Loucy (cell line): Measurements from ENCODE around the gene PTGFRN.

Source experiments
- H2AFZ ChIP-seq: fragments of 200-600 bp; sonication (generic); 2 replicates; pipeline ENCODE4 v1.6.0; 2016; ENCODE audit warnings: antibody characterized with exemption, mild to moderate bottlenecking, low read length, moderate library complexity
- H3F3A ChIP-seq: fragments of 200-600 bp; 2 replicates; pipeline ENCODE4 v1.6.0; 2016; ENCODE audit warnings: antibody characterized with exemption, low read depth, mild to moderate bottlenecking
- H3K27me3 ChIP-seq: fragments of 200-600 bp; sonication (generic); 2 replicates; pipeline ENCODE4 v1.6.1; 2014; ENCODE audit warnings: low read length, mild to moderate bottlenecking; ENCODE audit not compliant: insufficient read depth, poor library complexity, severe bottlenecking
- H3K36me3 ChIP-seq: fragments of 200-600 bp; sonication (generic); 2 replicates; pipeline ENCODE4 v1.6.1; 2016; ENCODE audit warnings: low read length; ENCODE audit not compliant: insufficient read depth
- H3K4me1 ChIP-seq: fragments of 200-600 bp; sonication (generic); 2 replicates; pipeline ENCODE4 v1.5.1; 2014; ENCODE audit warnings: low read length, mild to moderate bottlenecking; ENCODE audit not compliant: insufficient read depth, poor library complexity, severe bottlenecking
- H3K4me2 ChIP-seq: fragments of 200-600 bp; sonication (generic); 2 replicates; pipeline ENCODE4 v1.6.0; 2014; ENCODE audit warnings: antibody characterized with exemption, low read length, low read depth, mild to moderate bottlenecking; ENCODE audit not compliant: poor library complexity, severe bottlenecking
- H3K4me3 ChIP-seq: fragments of 200-600 bp; sonication (generic); 2 replicates; pipeline ENCODE4 v1.5.1; 2014; ENCODE audit warnings: low read length, mild to moderate bottlenecking, mixed read lengths; ENCODE audit not compliant: poor library complexity, severe bottlenecking
- H3K79me2 ChIP-seq: fragments of 200-600 bp; sonication (generic); 2 replicates; pipeline ENCODE4 v1.6.1; 2014; ENCODE audit warnings: low read length; ENCODE audit not compliant: insufficient read depth
- H3K9ac ChIP-seq: fragments of 200-600 bp; sonication (generic); 2 replicates; pipeline ENCODE4 v1.6.0; 2014; ENCODE audit warnings: mild to moderate bottlenecking, low read depth, low read length, moderate library complexity; ENCODE audit not compliant: poor library complexity, severe bottlenecking
- H3K9me2 ChIP-seq: fragments of 200-600 bp; sonication (generic); replicated peaks from 2 replicates; pipeline ENCODE4 v1.6.1; 2016; ENCODE audit warnings: low read depth, low read length, mixed read lengths
- H3K9me3 ChIP-seq: fragments of 200-600 bp; sonication (generic); 2 replicates; pipeline ENCODE4 v1.6.1; 2014; ENCODE audit warnings: mild to moderate bottlenecking, antibody characterized with exemption, low read length, low read depth; ENCODE audit not compliant: insufficient read depth
- H4K20me1 ChIP-seq: fragments of 200-600 bp; sonication (generic); 2 replicates; pipeline ENCODE4 v1.6.0; 2014; ENCODE audit warnings: antibody characterized with exemption, low read length, mild to moderate bottlenecking; ENCODE audit not compliant: insufficient read depth, poor library complexity, severe bottlenecking
- EZH2phosphoT487 ChIP-seq: fragments of 200-600 bp; IDR thresholded peaks from 2 replicates; pipeline ENCODE4 v1.6.1; 2018; ENCODE audit warnings: antibody characterized with exemption, mild to moderate bottlenecking, moderate library complexity, borderline replicate concordance
- TF ChIP-seq, protein P1 (sequence below): fragments of 200-600 bp; sonication (generic); conservative IDR thresholded peaks from 2 replicates; pipeline ENCODE4 v1.5.1; 2014; ENCODE audit warnings: mild to moderate bottlenecking, antibody characterized with exemption, low read length

PTGFRN gene

DNA sequence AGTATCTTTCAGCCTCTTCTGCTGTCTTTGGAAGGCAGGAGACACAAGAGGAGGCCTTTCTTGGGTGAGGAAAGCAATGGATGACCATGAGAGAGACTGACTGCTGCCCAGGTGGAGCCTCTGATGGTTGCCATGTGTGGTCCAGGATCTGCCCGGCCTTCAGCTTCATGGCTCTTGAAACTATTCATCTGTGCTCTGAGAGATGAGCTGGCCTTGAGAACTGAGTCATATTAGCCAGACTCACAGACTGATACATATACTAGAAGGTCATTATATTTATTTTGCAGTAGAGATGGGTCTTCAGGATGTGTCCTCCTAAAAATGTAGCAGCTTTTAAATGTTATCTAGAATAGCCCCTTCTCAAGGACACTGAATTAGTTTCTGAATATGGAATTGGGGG is 33.7 kb downstream of the PTGFRN start:
- H3F3A ChIP-seq, result no peaks in the 10 kb centered on the region
- H3K9me3 ChIP-seq, result no peaks in the 10 kb centered on the region
- H3K4me1 ChIP-seq, result no peaks in the 10 kb centered on the region
- TF ChIP-seq, protein P1, sequence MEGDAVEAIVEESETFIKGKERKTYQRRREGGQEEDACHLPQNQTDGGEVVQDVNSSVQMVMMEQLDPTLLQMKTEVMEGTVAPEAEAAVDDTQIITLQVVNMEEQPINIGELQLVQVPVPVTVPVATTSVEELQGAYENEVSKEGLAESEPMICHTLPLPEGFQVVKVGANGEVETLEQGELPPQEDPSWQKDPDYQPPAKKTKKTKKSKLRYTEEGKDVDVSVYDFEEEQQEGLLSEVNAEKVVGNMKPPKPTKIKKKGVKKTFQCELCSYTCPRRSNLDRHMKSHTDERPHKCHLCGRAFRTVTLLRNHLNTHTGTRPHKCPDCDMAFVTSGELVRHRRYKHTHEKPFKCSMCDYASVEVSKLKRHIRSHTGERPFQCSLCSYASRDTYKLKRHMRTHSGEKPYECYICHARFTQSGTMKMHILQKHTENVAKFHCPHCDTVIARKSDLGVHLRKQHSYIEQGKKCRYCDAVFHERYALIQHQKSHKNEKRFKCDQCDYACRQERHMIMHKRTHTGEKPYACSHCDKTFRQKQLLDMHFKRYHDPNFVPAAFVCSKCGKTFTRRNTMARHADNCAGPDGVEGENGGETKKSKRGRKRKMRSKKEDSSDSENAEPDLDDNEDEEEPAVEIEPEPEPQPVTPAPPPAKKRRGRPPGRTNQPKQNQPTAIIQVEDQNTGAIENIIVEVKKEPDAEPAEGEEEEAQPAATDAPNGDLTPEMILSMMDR, result no peak
- TF ChIP-seq EZH2phosphoT487, result no peak
- no peak overlapping the region for H3K4me2 ChIP-seq
- H2AFZ ChIP-seq, result no peak overlapping the region
- no peak overlapping the region for H3K9ac ChIP-seq
- H4K20me1 ChIP-seq, result no peaks in the 10 kb centered on the region
- H3K4me3 ChIP-seq, result no peak overlapping the region
- no peaks in the 10 kb centered on the region for H3K9me2 ChIP-seq
- H3K36me3 ChIP-seq, result no peaks in the 10 kb centered on the region
- H3K79me2 ChIP-seq, result no peaks in the 10 kb centered on the region
- H3K27me3 ChIP-seq, result peaks cover 49% of the 10 kb centered on the region

DNA sequence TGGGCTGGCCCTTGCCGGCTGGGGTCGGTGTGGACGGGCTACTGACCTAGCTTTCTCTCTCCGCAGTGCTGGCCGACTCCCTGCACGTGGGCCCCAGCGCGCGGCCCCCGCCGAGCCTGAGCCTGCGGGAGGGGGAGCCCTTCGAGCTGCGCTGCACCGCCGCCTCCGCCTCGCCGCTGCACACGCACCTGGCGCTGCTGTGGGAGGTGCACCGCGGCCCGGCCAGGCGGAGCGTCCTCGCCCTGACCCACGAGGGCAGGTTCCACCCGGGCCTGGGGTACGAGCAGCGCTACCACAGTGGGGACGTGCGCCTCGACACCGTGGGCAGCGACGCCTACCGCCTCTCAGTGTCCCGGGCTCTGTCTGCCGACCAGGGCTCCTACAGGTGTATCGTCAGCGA is 34.9 kb downstream of the PTGFRN start:
- Histone ChIP-seq H3F3A (no peaks in the 10 kb centered on the region), H3K9me3 (no peaks in the 10 kb centered on the region), H3K9me2 (no peaks in the 10 kb centered on the region), H3K4me3 (no peak overlapping the region), H3K36me3 (no peaks in the 10 kb centered on the region), H3K79me2 (no peaks in the 10 kb centered on the region), H3K9ac (no peak overlapping the region), H2AFZ (no peak overlapping the region), H3K27me3 (peaks cover 45% of the 10 kb centered on the region), H3K4me1 (no peaks in the 10 kb centered on the region), H4K20me1 (no peaks in the 10 kb centered on the region), H3K4me2 (no peak overlapping the region)
- TF ChIP-seq EZH2phosphoT487, result no peak
- TF ChIP-seq, protein P1, result no peak

DNA sequence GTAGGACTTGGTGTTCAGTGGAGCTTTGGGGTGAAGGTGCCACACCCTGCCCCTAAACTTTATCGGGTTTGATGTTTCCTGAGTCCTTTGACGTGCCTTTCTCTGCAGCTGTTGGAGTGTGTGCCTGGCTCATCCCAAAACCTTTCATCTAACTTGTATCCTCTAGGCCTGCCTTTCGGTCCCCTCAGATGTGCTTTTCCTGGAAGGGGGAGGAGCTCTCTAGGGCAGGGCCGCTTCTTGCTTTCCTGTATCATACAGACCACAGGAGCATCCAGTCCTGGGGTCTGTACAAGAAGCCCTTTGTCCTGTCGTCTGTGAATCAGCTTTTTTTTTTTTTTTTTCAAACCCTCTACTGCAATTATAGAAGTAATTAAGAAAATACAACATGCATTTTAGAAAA is 35.7 kb downstream of the PTGFRN start:
- H3K9me2 ChIP-seq, result no peaks in the 10 kb centered on the region
- no peak overlapping the region for H3K9ac ChIP-seq
- TF ChIP-seq, protein P1, result no peak
- no peak for TF ChIP-seq EZH2phosphoT487
- no peaks in the 10 kb centered on the region for H4K20me1 ChIP-seq
- H3K4me3 ChIP-seq, result no peak overlapping the region
- H3K4me1 ChIP-seq, result no peaks in the 10 kb centered on the region
- H2AFZ ChIP-seq, result no peak overlapping the region
- no peaks in the 10 kb centered on the region for H3K36me3 ChIP-seq
- peaks cover 38% of the 10 kb centered on the region for H3K27me3 ChIP-seq
- no peaks in the 10 kb centered on the region for H3F3A ChIP-seq
- H3K4me2 ChIP-seq, result no peak overlapping the region
- no peaks in the 10 kb centered on the region for H3K9me3 ChIP-seq
- H3K79me2 ChIP-seq, result no peaks in the 10 kb centered on the region
